ENCODE results near the gene MYOCD.

GRCh38 chr17:12616161-12616560, 49.5 kb upstream of the MYOCD start:
- TF ChIP-seq CTCF (IDR thresholded peaks at IDR 0.05), result no peak
- no peak for TF ChIP-seq POLR2AphosphoS5 (IDR thresholded peaks at IDR 0.05)

Data from suprapubic skin (tissue), 3 donors.